GM21717 (cell line): Measurements from ENCODE around the gene CYBA.

Experiments used
- ATAC-seq: cut with Tn5 transposase; IDR thresholded peaks from one replicate; pipeline ENCODE4 v1.9.1; 2021; ENCODE audit warnings: mild to moderate bottlenecking, moderate library complexity; ENCODE audit not compliant: unreplicated experiment

CYBA gene

GRCh38 chr16:88595101-88595500 is 55.8 kb downstream of the CYBA start:
- ATAC-seq = no peak

GRCh38 chr16:88593910-88594309 is 56.9 kb downstream of the CYBA start:
- no peak for ATAC-seq

DNA sequence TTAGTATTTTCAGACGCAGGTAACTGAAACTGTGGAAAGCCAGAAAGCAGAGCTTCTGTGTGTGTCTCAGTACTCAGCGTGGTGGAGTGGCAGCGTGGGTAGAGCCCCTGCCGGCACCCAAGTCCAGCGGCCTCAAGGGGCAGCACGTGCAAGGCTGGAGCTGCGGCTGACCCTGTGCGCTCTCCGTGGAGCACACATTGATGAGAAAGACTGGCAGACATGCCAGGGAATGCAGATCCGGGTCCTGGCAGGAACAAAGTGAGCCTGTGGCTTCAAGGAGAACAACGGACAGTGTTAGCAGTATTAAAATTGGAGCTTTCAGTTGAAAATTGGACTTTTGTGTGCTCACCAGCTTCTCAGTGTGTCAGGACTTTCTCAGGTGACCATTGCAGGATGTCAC is 57.4 kb downstream of the CYBA start:
- ATAC-seq = no peak
